Measurements from ENCODE around the gene KIF24. TPM values are rescaled to one million over a fixed set of nuclear protein-coding genes. Genes with fewer than 3 reads are reported as not detected.

KIF24 gene, protein sequence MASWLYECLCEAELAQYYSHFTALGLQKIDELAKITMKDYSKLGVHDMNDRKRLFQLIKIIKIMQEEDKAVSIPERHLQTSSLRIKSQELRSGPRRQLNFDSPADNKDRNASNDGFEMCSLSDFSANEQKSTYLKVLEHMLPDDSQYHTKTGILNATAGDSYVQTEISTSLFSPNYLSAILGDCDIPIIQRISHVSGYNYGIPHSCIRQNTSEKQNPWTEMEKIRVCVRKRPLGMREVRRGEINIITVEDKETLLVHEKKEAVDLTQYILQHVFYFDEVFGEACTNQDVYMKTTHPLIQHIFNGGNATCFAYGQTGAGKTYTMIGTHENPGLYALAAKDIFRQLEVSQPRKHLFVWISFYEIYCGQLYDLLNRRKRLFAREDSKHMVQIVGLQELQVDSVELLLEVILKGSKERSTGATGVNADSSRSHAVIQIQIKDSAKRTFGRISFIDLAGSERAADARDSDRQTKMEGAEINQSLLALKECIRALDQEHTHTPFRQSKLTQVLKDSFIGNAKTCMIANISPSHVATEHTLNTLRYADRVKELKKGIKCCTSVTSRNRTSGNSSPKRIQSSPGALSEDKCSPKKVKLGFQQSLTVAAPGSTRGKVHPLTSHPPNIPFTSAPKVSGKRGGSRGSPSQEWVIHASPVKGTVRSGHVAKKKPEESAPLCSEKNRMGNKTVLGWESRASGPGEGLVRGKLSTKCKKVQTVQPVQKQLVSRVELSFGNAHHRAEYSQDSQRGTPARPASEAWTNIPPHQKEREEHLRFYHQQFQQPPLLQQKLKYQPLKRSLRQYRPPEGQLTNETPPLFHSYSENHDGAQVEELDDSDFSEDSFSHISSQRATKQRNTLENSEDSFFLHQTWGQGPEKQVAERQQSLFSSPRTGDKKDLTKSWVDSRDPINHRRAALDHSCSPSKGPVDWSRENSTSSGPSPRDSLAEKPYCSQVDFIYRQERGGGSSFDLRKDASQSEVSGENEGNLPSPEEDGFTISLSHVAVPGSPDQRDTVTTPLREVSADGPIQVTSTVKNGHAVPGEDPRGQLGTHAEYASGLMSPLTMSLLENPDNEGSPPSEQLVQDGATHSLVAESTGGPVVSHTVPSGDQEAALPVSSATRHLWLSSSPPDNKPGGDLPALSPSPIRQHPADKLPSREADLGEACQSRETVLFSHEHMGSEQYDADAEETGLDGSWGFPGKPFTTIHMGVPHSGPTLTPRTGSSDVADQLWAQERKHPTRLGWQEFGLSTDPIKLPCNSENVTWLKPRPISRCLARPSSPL (N-terminal part only)
- total RNA-seq (2014; rRNA removed; shearing (Covaris generic); ENCODE audit: low replicate concordance) = 6.5 and 7.0 TPM in 2 replicates

DNA sequence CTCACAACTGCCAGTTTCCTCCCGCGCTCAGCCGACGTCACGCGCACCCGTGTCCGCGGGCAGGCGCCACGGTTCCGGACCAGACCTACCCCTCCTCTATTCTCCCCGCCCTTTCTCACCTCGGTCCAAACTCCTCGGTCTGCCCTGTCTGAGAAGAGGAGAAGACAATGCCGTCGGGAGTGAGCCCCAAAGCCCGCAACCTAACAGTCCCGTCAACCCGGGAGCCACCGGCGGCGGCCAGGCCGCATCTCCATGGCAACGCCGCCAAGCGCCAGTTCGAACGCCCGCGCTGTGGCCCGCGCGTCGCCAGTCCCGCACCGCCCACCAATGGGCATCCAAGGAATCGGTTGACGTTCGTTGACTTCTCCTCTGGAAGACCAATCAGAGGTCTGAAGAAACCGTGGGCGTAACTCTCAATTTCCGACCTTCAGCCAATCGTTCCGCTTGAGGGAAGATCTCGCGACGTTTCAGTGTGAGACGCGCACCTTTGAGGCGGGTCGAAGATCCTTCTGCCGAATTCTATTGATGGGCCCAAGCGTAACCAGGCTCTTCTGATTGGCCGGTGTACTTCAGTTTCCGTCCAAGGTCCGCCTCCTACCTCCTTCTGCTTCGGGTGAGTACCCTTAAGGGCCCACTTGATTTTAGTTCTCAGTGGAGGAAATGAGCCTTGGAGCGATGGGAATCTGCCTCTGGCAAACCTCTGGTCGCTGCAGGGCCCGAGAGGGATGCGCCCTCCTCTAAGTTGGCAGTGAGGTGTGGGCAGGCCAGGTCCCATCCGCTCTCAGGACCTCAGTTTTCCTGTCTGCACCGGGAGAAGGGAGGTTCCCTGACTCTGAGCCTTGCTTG lies at the start of gene KIF24, which contains the start of gene NUDT2:
TSS of gene KIF24 (minus strand) at position 282 of the 846 bp plus-strand sequence. CDS start 17,922 bp downstream, outside the sequence.
TSS of gene NUDT2 (plus strand) at position 583 of the 846 bp plus-strand sequence. CDS start 9,471 bp downstream, outside the sequence.
- Histone ChIP-seq H3K4me3 (ENCODE audit: low read length) (peak within 1 kb of the TSS; percentile 90), H3K4me2 (ENCODE audit: low read depth, low read length, poor library complexity, severe bottlenecking) (peak within 1 kb of the TSS; percentile 97)

DNA sequence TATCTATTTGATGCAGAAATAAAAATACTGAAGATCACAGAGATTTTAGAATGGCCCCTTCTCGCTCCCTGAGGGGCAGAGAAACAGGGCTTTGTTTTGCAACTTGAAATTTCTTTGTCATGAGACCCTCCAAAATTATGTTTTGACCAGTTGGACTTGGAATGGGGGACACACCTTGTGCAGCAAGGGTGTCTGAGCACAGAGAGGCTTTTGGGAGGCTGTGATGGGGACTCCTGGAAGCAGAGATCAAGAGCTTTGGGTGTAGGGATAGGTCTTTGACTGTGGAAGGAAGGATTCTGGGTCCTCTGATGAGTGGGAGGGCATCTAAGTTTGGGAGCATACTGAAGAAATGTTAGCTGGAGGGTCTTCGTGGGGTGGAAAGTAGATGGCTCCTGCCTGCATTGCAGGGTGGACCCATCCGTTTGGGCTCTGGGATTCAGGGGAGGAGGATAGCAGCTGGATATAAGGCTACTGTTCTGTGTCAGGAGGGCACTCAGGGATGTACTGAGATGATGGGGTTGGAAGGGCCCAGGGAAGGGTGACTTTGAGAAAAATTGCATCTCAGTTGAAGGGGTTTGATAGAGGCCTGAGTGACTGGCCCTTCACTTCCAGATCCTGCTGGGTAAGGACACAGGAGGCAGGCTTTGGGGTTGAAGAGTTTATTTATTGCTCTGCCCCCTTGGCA lies 49.5 kb upstream of the KIF24 start:
- Histone ChIP-seq H3K4me3 (ENCODE audit: low read length) (no peak overlapping the region), H2AFZ (ENCODE audit: low read length) (no peak overlapping the region), H3K79me2 (ENCODE audit: low read length) (no peaks in the 10 kb centered on the region), H3K4me2 (ENCODE audit: low read depth, low read length, poor library complexity, severe bottlenecking) (no peak overlapping the region), H4K20me1 (ENCODE audit: insufficient read depth, low read depth, low read length) (no peaks in the 10 kb centered on the region), H3K9ac (ENCODE audit: low read length) (peak overlapping the region; percentile 29; the same call in 1 of the 2 replicates), H3K9me2 (replicated peaks; ENCODE audit: insufficient read depth, low read length) (no peaks in the 10 kb centered on the region), H3K4me1 (ENCODE audit: low read length) (peaks cover 45% of the 10 kb centered on the region), H3K9me3 (ENCODE audit: low read length) (no peaks in the 10 kb centered on the region), H3K27me3 (ENCODE audit: low read length) (no peaks in the 10 kb centered on the region), H3K27ac (ENCODE audit: low read length) (no peak overlapping the region), H3K36me3 (ENCODE audit: insufficient read depth, low read length) (no peaks in the 10 kb centered on the region)
- no peak for DNase-seq

More for the DNA sequence above, at the start of gene KIF24, which contains the start of gene NUDT2:
- no peaks in the 10 kb centered on the region for H3K27me3 ChIP-seq (ENCODE audit: low read length)
- peaks cover 49% of the 10 kb centered on the region for H3K4me1 ChIP-seq (ENCODE audit: low read length)
- no peaks in the 10 kb centered on the region for H3K9me3 ChIP-seq (ENCODE audit: low read length)
- H3K27ac ChIP-seq (ENCODE audit: low read length) = peak within 1 kb of the TSS; percentile 80
- H3K9me2 ChIP-seq (replicated peaks; ENCODE audit: insufficient read depth, low read length) = no peaks in the 10 kb centered on the region
- H3K79me2 ChIP-seq (ENCODE audit: low read length) = peaks cover 55% of the 10 kb centered on the region
- no peaks in the 10 kb centered on the region for H3K36me3 ChIP-seq (ENCODE audit: insufficient read depth, low read length)
- H2AFZ ChIP-seq (ENCODE audit: low read length) = peak within 1 kb of the TSS; percentile 83
- H3K9ac ChIP-seq (ENCODE audit: low read length) = peak within 1 kb of the TSS; percentile 95
- no peaks in the 10 kb centered on the region for H4K20me1 ChIP-seq (ENCODE audit: insufficient read depth, low read depth, low read length)
- DNase-seq = peak; percentile 100

DNA sequence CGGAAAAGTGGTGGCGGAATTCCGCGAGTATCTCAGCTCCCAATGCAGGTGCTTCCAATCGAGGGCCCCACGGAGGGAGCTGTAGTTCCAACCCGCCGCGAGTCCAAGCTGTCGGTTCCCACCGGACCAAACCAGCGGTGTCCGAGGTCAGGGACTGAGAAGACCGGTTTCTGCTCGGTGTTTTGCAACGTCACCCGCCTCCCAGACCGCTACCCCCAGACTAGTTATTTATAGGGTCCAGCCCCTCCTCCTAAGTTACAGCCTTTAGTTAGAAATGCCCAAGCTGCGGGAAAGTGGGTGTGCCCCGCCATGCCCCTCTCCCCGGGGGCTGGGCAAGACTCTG lies 48.3 kb upstream of the KIF24 start:
- no peaks in the 10 kb centered on the region for H3K27me3 ChIP-seq (ENCODE audit: low read length)
- no peaks in the 10 kb centered on the region for H3K36me3 ChIP-seq (ENCODE audit: insufficient read depth, low read length)
- H3K4me2 ChIP-seq (ENCODE audit: low read depth, low read length, poor library complexity, severe bottlenecking) = peak overlapping the region; percentile 94
- peaks cover 45% of the 10 kb centered on the region for H3K4me1 ChIP-seq (ENCODE audit: low read length)
- H3K9ac ChIP-seq (ENCODE audit: low read length) = peak overlapping the region; percentile 69
- no peaks in the 10 kb centered on the region for H4K20me1 ChIP-seq (ENCODE audit: insufficient read depth, low read depth, low read length)
- peak overlapping the region; percentile 97; the same call in 1 of the 2 replicates for H2AFZ ChIP-seq (ENCODE audit: low read length)
- no peaks in the 10 kb centered on the region for H3K9me3 ChIP-seq (ENCODE audit: low read length)
- peak overlapping the region; percentile 78 for H3K4me3 ChIP-seq (ENCODE audit: low read length)
- H3K27ac ChIP-seq (ENCODE audit: low read length) = no peak overlapping the region
- H3K79me2 ChIP-seq (ENCODE audit: low read length) = no peaks in the 10 kb centered on the region
- no peak for DNase-seq
- no peaks in the 10 kb centered on the region for H3K9me2 ChIP-seq (replicated peaks; ENCODE audit: insufficient read depth, low read length)

DNA sequence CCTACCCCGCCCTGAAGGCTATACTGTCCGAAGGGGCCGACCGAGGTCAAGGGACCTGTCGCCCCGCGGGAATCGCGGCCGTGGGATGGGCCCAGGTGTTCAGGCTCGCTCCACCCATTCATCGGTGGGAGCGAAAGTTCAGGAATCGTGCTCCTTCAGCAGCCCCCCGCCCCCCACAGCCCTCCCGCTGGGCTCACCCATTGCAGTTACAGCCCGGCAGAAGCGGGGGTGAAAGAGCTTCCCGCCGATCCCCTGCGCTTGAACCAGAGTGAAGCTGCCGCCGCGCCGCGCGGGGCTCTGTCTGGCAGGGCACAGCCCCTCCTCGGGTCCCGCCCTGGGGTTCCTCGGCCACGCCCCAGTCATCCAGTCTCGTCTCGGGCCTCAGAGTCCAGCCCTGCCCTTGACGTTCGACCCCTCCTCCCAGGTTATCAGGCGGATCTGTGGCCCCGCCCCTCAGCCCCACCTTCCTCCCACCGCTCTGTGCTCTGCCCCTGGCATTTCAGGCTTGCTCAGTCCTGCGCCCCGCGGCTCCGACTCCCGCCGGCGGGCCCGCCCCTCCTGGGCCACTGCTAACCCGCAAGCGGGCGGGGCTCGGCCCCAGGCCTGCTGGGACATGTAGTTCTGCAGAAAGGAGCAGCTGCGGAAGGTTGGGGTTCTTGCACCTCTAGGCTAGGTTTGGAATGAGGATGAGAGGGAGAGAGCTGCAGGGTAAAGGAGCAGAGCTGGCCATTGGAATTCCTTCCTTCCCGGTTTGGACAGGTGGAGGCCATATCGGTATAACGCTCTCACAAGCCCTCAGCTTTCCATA lies 47.7 kb upstream of the KIF24 start, which contains the start of gene MYORG:
TSS of gene MYORG (minus strand) at position 303 of the 808 bp plus-strand sequence. CDS start 3,955 bp downstream, outside the sequence.
- Histone ChIP-seq H3K79me2 (ENCODE audit: low read length) (no peaks in the 10 kb centered on the region), H3K9me2 (replicated peaks; ENCODE audit: insufficient read depth, low read length) (no peaks in the 10 kb centered on the region), H3K36me3 (ENCODE audit: insufficient read depth, low read length) (no peaks in the 10 kb centered on the region), H3K4me2 (ENCODE audit: low read depth, low read length, poor library complexity, severe bottlenecking) (peak within 1 kb of the TSS; percentile 94), H3K9me3 (ENCODE audit: low read length) (no peaks in the 10 kb centered on the region), H3K27me3 (ENCODE audit: low read length) (no peaks in the 10 kb centered on the region), H2AFZ (ENCODE audit: low read length) (peak within 1 kb of the TSS; percentile 97), H3K4me3 (ENCODE audit: low read length) (peak within 1 kb of the TSS; percentile 78), H4K20me1 (ENCODE audit: insufficient read depth, low read depth, low read length) (no peaks in the 10 kb centered on the region), H3K4me1 (ENCODE audit: low read length) (peaks cover 45% of the 10 kb centered on the region), H3K9ac (ENCODE audit: low read length) (peak within 1 kb of the TSS; percentile 69), H3K27ac (ENCODE audit: low read length) (no peak within 1 kb of the TSS)
- DNase-seq = peak; percentile 99

DNA sequence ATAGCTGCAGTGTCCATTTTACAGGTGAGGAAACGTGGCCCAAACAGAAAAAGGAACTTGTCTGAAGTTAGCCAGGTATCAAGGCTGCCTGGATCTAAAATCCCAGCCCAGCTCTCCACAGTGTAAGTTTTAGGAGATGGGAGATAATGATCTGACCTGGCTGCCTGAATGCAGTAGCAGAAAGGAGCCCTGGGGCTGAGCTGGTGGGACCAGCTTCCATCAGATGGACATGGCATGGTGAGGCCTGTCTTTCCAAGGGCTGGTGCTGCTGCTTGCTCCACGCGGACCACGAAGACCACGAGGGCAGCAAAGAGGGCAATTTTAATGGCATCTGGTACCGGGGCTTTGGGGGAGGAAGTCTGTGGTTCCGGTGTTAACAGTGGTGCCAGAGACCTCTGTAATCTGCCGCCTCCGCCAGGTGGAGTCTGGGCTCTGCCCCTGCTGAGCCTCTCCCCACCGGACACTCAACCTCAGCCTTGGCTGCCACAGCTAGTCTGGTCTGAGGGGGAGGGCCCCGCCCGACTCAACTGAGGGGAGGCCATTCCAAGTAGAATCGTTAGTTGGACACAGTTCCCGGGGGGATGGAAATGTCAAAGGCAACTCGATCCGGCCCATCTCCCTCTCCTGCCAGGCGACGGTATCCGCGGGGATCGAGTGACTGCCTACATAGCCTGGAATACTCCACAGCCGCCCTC lies 47.0 kb upstream of the KIF24 start:
- H3K79me2 ChIP-seq (ENCODE audit: low read length) = no peaks in the 10 kb centered on the region
- H2AFZ ChIP-seq (ENCODE audit: low read length) = peak overlapping the region; percentile 88
- no peak overlapping the region for H3K27ac ChIP-seq (ENCODE audit: low read length)
- no peaks in the 10 kb centered on the region for H3K9me2 ChIP-seq (replicated peaks; ENCODE audit: insufficient read depth, low read length)
- peak overlapping the region; percentile 94 for H3K4me2 ChIP-seq (ENCODE audit: low read depth, low read length, poor library complexity, severe bottlenecking)
- DNase-seq = peak; percentile 77
- H4K20me1 ChIP-seq (ENCODE audit: insufficient read depth, low read depth, low read length) = no peaks in the 10 kb centered on the region
- H3K9me3 ChIP-seq (ENCODE audit: low read length) = no peaks in the 10 kb centered on the region
- no peaks in the 10 kb centered on the region for H3K27me3 ChIP-seq (ENCODE audit: low read length)
- peak overlapping the region; percentile 78 for H3K4me3 ChIP-seq (ENCODE audit: low read length)
- no peaks in the 10 kb centered on the region for H3K36me3 ChIP-seq (ENCODE audit: insufficient read depth, low read length)
- peaks cover 40% of the 10 kb centered on the region for H3K4me1 ChIP-seq (ENCODE audit: low read length)
- H3K9ac ChIP-seq (ENCODE audit: low read length) = peak overlapping the region; percentile 68

DNA sequence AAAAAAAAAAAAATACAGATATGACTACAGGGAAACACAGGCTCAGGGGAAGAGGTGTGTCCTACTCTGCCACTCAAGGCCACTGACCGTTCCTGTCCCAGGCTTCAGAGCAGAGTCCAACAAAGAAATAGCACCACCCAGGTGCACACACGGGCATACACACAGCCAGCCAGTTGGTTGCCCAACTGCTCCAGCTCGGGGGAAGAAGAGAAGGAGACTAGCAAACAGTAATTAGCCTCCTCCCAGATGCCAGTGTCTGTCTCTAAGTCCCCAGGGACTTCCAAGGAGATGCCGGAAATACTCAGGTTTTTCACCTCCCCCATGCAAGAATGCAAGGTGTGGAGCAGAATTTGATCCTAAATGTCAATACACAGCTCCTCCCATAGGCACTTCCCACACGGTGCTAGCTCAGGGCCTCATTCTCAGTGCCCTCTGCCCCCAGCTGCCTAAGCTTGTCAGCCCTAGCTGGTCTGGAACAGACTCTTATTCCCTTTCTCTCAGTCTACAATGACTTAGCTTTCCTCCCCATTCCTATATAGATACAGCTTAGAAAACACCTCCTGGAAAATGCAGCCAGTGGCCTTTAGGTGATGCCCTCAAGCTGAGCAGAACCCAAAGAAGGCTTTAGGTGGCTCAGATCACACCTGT lies 46.0 kb upstream of the KIF24 start:
- Histone ChIP-seq H3K27ac (ENCODE audit: low read length) (no peak overlapping the region), H3K9ac (ENCODE audit: low read length) (no peak overlapping the region), H3K9me3 (ENCODE audit: low read length) (no peaks in the 10 kb centered on the region), H3K36me3 (ENCODE audit: insufficient read depth, low read length) (no peaks in the 10 kb centered on the region), H4K20me1 (ENCODE audit: insufficient read depth, low read depth, low read length) (no peaks in the 10 kb centered on the region), H3K9me2 (replicated peaks; ENCODE audit: insufficient read depth, low read length) (no peaks in the 10 kb centered on the region), H3K27me3 (ENCODE audit: low read length) (no peaks in the 10 kb centered on the region), H3K4me3 (ENCODE audit: low read length) (no peak overlapping the region), H3K4me1 (ENCODE audit: low read length) (peaks cover 31% of the 10 kb centered on the region), H3K79me2 (ENCODE audit: low read length) (no peaks in the 10 kb centered on the region), H3K4me2 (ENCODE audit: low read depth, low read length, poor library complexity, severe bottlenecking) (no peak overlapping the region), H2AFZ (ENCODE audit: low read length) (no peak overlapping the region)
- DNase-seq = no peak

All from Karpas-422 (cell line).